Coronary artery (tissue), 2 donors: ENCODE results near the gene ZNF883.
"Not testable (repeated sequence)": the region's sequence is repeated elsewhere in the genome, so short reads cannot be mapped to it uniquely, and the experiment has no call there.

Experiments
- DNase-seq: peaks from one replicate; pipeline ENCODE4 v3.0.0-alpha.2; 2017; ENCODE audit warnings: low spot score
- H3K27ac ChIP-seq, 2 donors: fragments of 200-600 bp; sonication (generic); one replicate each; pipeline ENCODE4 v1.5.1; 2016 to 2019
- H3K4me3 ChIP-seq: fragments of 200-600 bp; sonication (generic); 2 replicates; pipeline ENCODE4 v1.5.1; 2016; ENCODE audit warnings: mild to moderate bottlenecking, moderate library complexity
- TF ChIP-seq, protein P1 (sequence below): fragments of 200-600 bp; sonication (generic); IDR thresholded peaks from one replicate; pipeline ENCODE4 v1.5.1; 2019; ENCODE audit warnings: antibody characterized with exemption

The ZNF883 gene

DNA sequence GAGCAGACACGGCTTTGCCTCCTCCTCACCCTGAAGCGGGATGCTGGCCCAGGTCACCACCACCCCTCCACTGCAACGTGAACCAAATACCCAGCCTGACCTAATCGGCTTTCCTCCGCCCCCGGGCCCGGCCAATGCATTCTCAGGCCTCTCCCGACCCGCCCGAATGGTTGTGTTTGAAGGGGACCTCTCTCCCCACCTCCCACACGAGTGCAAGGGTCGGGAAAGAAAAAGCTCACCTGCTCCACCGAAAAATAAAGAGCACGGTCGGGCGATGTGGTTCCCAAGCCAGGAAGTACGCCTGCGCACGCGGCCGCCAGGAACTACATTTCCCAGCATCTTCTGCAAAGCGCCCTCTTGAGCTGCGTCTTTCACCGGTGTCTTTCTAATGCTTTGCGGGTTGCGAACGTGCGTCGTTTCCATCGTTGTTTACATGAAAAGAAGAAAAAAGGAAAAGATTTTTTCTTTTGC is at the start of gene ZNF883:
Gene ZNF883, minus strand, starts transcription at position 282 of the 471 bp plus-strand sequence.
- DNase-seq: no peak
- H3K4me3 ChIP-seq: peak within 1 kb of the TSS; percentile 66
- TF ChIP-seq, protein P1, sequence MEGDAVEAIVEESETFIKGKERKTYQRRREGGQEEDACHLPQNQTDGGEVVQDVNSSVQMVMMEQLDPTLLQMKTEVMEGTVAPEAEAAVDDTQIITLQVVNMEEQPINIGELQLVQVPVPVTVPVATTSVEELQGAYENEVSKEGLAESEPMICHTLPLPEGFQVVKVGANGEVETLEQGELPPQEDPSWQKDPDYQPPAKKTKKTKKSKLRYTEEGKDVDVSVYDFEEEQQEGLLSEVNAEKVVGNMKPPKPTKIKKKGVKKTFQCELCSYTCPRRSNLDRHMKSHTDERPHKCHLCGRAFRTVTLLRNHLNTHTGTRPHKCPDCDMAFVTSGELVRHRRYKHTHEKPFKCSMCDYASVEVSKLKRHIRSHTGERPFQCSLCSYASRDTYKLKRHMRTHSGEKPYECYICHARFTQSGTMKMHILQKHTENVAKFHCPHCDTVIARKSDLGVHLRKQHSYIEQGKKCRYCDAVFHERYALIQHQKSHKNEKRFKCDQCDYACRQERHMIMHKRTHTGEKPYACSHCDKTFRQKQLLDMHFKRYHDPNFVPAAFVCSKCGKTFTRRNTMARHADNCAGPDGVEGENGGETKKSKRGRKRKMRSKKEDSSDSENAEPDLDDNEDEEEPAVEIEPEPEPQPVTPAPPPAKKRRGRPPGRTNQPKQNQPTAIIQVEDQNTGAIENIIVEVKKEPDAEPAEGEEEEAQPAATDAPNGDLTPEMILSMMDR: no peak
- H3K27ac ChIP-seq: no peak within 1 kb of the TSS

DNA sequence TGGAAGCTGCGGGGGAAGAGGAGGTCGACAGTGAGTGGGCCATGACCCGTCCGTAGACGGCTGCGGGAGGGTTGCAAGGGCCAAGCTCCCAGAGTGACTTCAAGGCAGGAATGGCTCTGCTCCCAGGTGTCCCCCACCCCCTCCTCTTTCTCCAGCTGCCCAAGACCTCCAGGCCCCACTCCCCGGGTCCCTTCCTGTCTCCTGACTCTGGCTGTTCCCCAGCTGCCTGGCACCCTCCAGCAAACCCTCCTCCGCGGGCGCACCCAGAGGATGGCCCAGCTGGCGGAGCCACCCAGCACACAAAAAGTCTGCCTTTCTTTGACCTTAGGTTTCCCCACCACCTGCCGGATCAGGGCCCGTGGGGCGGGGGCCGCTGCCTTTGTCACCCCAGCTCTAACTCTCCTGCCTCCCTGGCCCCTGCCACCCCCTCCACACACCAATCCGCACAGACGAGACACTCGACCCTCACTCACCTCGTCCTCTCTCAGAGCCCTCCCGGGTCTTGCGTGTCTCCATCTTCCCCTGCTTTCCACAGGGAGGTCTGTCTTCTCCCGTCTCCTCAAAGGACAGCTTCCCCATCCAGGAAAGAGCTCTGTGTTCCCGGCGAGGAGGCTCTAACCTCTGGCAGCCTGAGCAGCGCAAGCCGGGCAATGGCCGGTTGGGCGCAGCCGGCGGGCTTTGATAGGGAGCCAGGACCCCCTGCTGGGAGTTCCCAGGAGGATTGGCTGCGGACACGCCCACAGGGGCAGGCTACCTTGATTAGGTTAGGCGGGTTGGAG is 49.3 kb upstream of the ZNF883 start:
- H3K4me3 ChIP-seq: peak overlapping the region; percentile 7
- DNase-seq: peak; percentile 74
- not testable (repeated sequence) for H3K27ac ChIP-seq

DNA sequence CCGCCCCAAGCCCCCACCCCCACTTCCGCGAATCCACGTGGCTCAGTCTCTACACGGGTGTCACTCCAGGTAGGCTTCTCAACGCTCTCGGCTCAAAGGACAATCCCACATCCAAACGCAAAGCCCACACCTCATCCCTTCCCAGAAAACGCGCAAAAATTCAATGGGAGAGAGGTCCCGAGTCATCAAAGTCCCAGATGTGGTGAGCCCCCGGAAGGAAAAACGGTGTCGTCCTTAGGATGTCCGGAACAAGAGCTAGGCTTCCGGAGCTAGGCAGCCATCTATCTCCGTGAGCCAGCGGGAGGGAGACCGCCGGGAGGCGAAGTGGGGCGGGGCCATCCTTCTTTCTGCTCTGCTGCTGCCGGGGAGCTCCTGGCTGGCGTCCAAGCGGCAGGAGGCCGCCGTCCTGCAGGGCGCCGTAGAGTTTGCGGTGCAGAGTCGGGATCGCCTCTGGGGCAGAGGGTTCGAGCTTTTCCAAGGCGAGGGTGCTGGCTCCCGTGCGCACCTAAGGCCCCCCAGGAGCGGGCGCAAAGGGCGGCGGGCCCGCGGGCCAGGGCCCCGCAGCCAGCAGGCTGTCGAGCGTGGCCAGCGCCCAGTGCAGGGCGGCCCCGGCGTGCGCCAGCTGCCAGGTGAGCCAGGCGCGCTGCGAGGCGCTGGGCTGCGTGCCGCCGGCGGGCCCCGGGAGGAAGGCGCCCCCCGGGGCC is 47.7 kb upstream of the ZNF883 start:
- DNase-seq, H3K27ac ChIP-seq: not testable (repeated sequence)
- peak overlapping the region; percentile 25 for H3K4me3 ChIP-seq

DNA sequence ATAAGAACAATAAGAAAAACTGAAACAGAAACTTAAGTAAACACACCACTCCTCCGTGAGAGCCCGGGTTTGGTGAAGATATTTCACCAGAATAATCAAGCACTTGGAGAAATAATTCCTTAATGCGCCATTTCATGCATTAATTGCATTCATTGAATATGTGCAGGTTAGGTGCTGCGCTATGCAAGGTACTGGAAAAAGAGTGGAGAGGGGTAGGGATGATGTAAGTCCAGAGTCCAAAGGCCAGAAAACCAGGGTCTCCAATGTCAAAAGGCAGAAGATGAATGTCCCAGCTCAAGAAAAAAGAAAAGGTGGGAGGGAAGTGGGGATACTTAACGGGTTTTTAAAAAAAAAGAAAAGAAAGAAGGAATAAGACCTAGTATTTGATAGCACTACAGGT is 45.2 kb upstream of the ZNF883 start:
- DNase-seq: no peak
- TF ChIP-seq, protein P1: no peak
- peak overlapping the region; percentile 80 for H3K4me3 ChIP-seq
- peak overlapping the region in 1 of 2 donors; percentile 58 for H3K27ac ChIP-seq

DNA sequence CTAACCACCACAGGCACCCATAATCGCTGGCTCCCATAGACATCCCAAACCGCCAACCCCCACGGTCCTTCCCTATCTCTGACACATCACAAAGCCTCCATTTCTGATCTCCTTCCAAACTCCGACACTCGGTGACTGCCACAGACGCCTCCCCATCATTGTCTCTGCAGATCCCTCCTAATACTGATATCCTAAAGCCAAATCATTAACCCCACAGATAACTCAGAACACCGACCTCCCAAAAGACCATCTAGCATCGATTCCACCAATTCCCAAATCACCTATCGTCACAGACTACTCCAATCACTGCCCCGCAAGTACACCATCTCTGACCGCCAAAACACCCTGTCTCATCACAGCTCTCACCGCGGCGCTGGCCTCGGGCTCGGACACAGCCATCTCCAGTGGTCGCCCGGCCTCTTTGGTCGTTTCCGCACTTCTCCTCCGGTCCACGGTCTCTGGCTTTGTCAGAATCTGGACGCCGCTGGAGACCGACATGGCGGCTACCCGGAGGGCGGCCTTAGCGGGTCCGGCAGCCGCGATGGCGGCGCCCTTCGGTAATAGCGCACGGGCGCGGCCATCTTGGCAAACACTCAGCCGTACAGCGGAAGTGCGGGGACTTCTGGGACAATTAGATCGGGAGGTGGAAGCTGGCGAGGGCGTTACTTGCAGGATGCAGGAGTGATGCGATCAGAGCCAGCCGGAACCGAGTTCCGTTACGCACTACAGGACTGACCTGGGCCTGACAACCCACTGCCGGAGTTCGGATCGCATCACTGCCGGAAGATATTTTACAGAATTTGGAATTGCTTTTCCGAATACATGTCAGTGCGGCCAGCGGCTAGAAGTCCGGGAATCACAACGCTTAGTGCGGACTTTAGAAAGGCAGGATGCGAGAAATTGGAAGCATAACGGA is 44.5 kb upstream of the ZNF883 start, which contains the start of gene ZFP37:
Gene ZFP37, minus strand, starts transcription at position 534 of the 916 bp plus-strand sequence. Its CDS starts 36 bp downstream, at position 498.
- Histone ChIP-seq H3K4me3 (peak within 1 kb of the TSS; percentile 80), H3K27ac (peak within 1 kb of the TSS; percentile 58 to 78)
- DNase-seq: peak; percentile 96
- TF ChIP-seq, protein P1: no peak

DNA sequence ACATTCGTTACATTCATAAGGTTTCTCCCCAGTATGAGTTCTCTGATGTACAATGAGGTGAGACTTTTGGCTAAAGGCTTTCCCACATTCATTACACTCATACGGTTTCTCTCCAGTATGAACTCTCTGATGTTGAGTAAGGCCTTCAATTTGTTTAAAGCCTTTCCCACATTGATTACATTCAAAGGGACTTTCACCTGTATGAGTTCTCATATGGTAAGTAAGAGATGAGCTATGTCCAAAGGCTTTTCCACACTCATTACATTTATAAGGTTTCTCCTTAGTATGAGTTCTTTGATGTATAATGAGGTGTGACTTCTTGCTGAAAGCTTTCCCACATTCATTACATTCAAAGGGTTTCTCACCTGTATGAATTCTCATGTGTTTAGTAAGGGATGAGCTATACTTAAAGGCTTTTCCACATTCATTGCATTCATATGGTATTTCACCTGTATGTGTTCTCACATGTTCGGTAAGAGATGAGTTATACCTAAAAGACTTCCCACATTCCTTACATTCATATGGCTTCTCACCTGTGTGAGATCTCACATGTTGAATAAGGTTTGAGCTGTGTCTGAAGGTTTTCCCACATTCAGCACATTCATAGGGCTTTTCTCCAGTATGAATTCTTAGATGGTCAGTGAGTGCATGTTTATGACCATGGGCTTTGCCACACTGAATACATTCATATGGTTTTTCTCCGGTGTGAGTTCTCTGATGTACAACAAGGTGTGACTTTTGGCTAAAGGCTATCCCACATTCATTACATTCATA is 31.1 kb upstream of the ZNF883 start:
- TF ChIP-seq, protein P1: no peak
- no peak for DNase-seq
- Histone ChIP-seq H3K4me3 (no peak overlapping the region), H3K27ac (no peak overlapping the region)

DNA sequence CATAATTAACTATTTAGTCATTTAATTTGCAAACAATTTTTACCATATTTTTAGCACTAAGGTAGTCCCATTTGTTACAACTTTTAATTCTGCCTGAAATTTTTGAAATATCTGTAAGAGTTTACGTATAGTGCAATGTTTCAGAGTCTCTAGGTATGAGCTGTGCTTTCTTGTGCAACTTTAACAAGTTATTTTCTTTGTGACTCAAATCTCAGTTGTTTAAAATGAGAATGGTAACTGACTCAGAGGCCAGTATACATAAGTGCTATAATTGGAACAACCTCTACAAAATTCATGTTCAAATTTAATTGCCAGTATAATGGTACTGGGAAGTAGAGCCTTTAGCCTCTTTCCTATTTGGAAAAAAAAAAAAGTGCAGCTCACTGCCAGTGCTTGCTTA is 14.2 kb upstream of the ZNF883 start:
- TF ChIP-seq, protein P1: no peak
- DNase-seq: no peak
- H3K27ac ChIP-seq: no peak overlapping the region

More for the DNA sequence above, 14.2 kb upstream of the ZNF883 start:
- no peak overlapping the region for H3K4me3 ChIP-seq
